ENCODE results near the gene ZNF407.

ZNF407 gene

GRCh38 chr18:75064513-75064905 is 466.8 kb downstream of the ZNF407 start:
- TF ChIP-seq CTCF (IDR thresholded peaks at IDR 0.05; ENCODE audit: insufficient read depth, low read length) = no peak
- no peak for TF ChIP-seq REST (IDR thresholded peaks at IDR 0.05; ENCODE audit: insufficient replicate concordance, low read depth)
- no peak for TF ChIP-seq GABPA (IDR thresholded peaks at IDR 0.05; ENCODE audit: low read depth)
- no peak for TF ChIP-seq POLR2AphosphoS5 (IDR thresholded peaks at IDR 0.05; ENCODE audit: low read depth)
- no peak for TF ChIP-seq SPI1 (IDR thresholded peaks at IDR 0.05; ENCODE audit: borderline replicate concordance, low read depth)
- H3K27ac ChIP-seq (replicated peaks) = no peak overlapping the region
- no peak for DNase-seq (ENCODE audit: low read depth in 1 of 2, low spot score in 1 of 2)
- no peak overlapping the region for H3K4me3 ChIP-seq (replicated peaks; ENCODE audit: insufficient read depth, low read length)
- H3K27me3 ChIP-seq (ENCODE audit: insufficient read depth, poor library complexity, severe bottlenecking) = no peaks in the 10 kb centered on the region

- Histone ChIP-seq H3K27ac (replicated peaks) (no peak overlapping the region), H3K4me3 (replicated peaks; ENCODE audit: insufficient read depth, low read length) (no peak overlapping the region), H3K27me3 (ENCODE audit: insufficient read depth, poor library complexity, severe bottlenecking) (no peaks in the 10 kb centered on the region)
- TF ChIP-seq POLR2AphosphoS5 (IDR thresholded peaks at IDR 0.05; ENCODE audit: low read depth) (no peak), CTCF (IDR thresholded peaks at IDR 0.05; ENCODE audit: insufficient read depth, low read length) (no peak), REST (IDR thresholded peaks at IDR 0.05; ENCODE audit: insufficient replicate concordance, low read depth) (no peak), GABPA (IDR thresholded peaks at IDR 0.05; ENCODE audit: low read depth) (no peak), SPI1 (IDR thresholded peaks at IDR 0.05; ENCODE audit: borderline replicate concordance, low read depth) (no peak)
- no peak for DNase-seq (ENCODE audit: low read depth in 1 of 2, low spot score in 1 of 2)
These were observed 467.8 kb downstream of the ZNF407 start for GRCh38 chr18:75065251-75066000.

GRCh38 chr18:75066021-75066880 is 468.6 kb downstream of the ZNF407 start:
- peak overlapping the region; percentile 44 for H3K27ac ChIP-seq (replicated peaks)
- H3K4me3 ChIP-seq (replicated peaks; ENCODE audit: insufficient read depth, low read length) = no peak overlapping the region
- TF ChIP-seq REST (IDR thresholded peaks at IDR 0.05; ENCODE audit: insufficient replicate concordance, low read depth) = no peak
- TF ChIP-seq CTCF (IDR thresholded peaks at IDR 0.05; ENCODE audit: insufficient read depth, low read length) = no peak
- no peak for TF ChIP-seq SPI1 (IDR thresholded peaks at IDR 0.05; ENCODE audit: borderline replicate concordance, low read depth)
- no peak for TF ChIP-seq GABPA (IDR thresholded peaks at IDR 0.05; ENCODE audit: low read depth)
- TF ChIP-seq POLR2AphosphoS5 (IDR thresholded peaks at IDR 0.05; ENCODE audit: low read depth) = no peak
- no peak for DNase-seq (ENCODE audit: low read depth in 1 of 2, low spot score in 1 of 2)
- no peaks in the 10 kb centered on the region for H3K27me3 ChIP-seq (ENCODE audit: insufficient read depth, poor library complexity, severe bottlenecking)
